HG03103 (cell line): ENCODE data around the gene TST.
"Not testable (repeated sequence)": the region's sequence is repeated elsewhere in the genome, so short reads cannot be mapped to it uniquely, and the experiment has no call there.

Experiments
- ATAC-seq: cut with Tn5 transposase; IDR thresholded peaks from one replicate; pipeline ENCODE4 v1.9.1; 2021; ENCODE audit warnings: low read depth; ENCODE audit not compliant: unreplicated experiment

Gene TST

GRCh38 chr22:36989012-36989411 lies 30.2 kb downstream of the TST start:
- not testable (repeated sequence) for ATAC-seq

- no peak for ATAC-seq
These were observed 31.0 kb downstream of the TST start for GRCh38 chr22:36988075-36988832.

- ATAC-seq, result no peak
These were observed 32.9 kb downstream of the TST start for GRCh38 chr22:36986242-36986821.

- no peak for ATAC-seq
These were observed 33.9 kb downstream of the TST start for GRCh38 chr22:36985211-36985889.

GRCh38 chr22:36982136-36982535 lies 37.1 kb downstream of the TST start:
- ATAC-seq, result no peak

GRCh38 chr22:36981247-36981775 lies 37.9 kb downstream of the TST start:
- ATAC-seq, result no peak

GRCh38 chr22:36979016-36979910 lies 40.0 kb downstream of the TST start:
- no peak for ATAC-seq

GRCh38 chr22:36977947-36978660 lies 41.1 kb downstream of the TST start:
- peak; percentile 79 for ATAC-seq

- ATAC-seq, result no peak
These were observed 41.8 kb downstream of the TST start for GRCh38 chr22:36977401-36977861.

GRCh38 chr22:36976606-36977005 lies 42.6 kb downstream of the TST start:
- no peak for ATAC-seq

GRCh38 chr22:36971341-36972125 lies 47.7 kb downstream of the TST start:
- no peak for ATAC-seq

- ATAC-seq, result no peak
These were observed 50.8 kb downstream of the TST start for GRCh38 chr22:36968249-36968964.

- ATAC-seq, result no peak
These were observed 52.3 kb downstream of the TST start for GRCh38 chr22:36966851-36967540.

GRCh38 chr22:36965696-36966095 lies 53.6 kb downstream of the TST start:
- no peak for ATAC-seq

GRCh38 chr22:36964106-36964505 lies 55.1 kb downstream of the TST start:
- ATAC-seq, result no peak

- no peak for ATAC-seq
These were observed 55.9 kb downstream of the TST start for GRCh38 chr22:36963302-36963701.

GRCh38 chr22:36961626-36962025 lies 57.6 kb downstream of the TST start:
- no peak for ATAC-seq
